HEK293T (cell line): ENCODE measurements around the gene LOXL3.

ENCODE experiments used
- CTCF ChIA-PET: fragments of 350-600 bp; formaldehyde crosslinking; extraction: SDS; loops from one replicate; lab custom pipeline; 2021; ENCODE audit warnings: antibody characterized with exemption, inconsistent platforms; lab: Yijun Ruan, JAX
- POLR2A ChIA-PET: fragments of 350-600 bp; formaldehyde crosslinking; extraction: SDS; loops from one replicate; lab custom pipeline; 2020; ENCODE audit warnings: antibody characterized with exemption, inconsistent platforms; lab: Yijun Ruan, JAX
- DNase-seq: peaks from one replicate; pipeline ENCODE4 v3.0.0; 2012; ENCODE audit warnings: mixed read lengths; ENCODE audit errors: extremely low spot score
- ARNT ChIP-seq: fragments of 450-650 bp; IDR thresholded peaks from 2 replicates; pipeline ENCODE4 v1.6.1; 2017; ENCODE audit warnings: mild to moderate bottlenecking
- BHLHE40 ChIP-seq: fragments of 450-650 bp; IDR thresholded peaks from 2 replicates; pipeline ENCODE4 v1.6.1; 2016; ENCODE audit warnings: mild to moderate bottlenecking, moderate library complexity, borderline replicate concordance
- CTBP1 ChIP-seq: fragments of 450-650 bp; IDR thresholded peaks from 2 replicates; pipeline ENCODE4 v1.6.1; 2016; ENCODE audit warnings: borderline replicate concordance
- ELF4 ChIP-seq: fragments of 450-650 bp; IDR thresholded peaks from 2 replicates; pipeline ENCODE4 v1.6.1; 2017; ENCODE audit warnings: antibody characterized with exemption
- FOXA1 ChIP-seq: fragments of 450-650 bp; IDR thresholded peaks from 2 replicates; pipeline ENCODE4 v1.6.1; 2016; ENCODE audit warnings: mild to moderate bottlenecking
- FOXK2 ChIP-seq: fragments of 450-650 bp; IDR thresholded peaks from 2 replicates; pipeline ENCODE4 v1.6.1; 2016; ENCODE audit warnings: mild to moderate bottlenecking
- FOXM1 ChIP-seq: fragments of 450-650 bp; IDR thresholded peaks from 2 replicates; pipeline ENCODE4 v1.6.1; 2017; ENCODE audit warnings: mild to moderate bottlenecking, borderline replicate concordance
- HDGF ChIP-seq: fragments of 450-650 bp; IDR thresholded peaks from 2 replicates; pipeline ENCODE4 v1.6.1; 2017; ENCODE audit warnings: antibody characterized with exemption, borderline replicate concordance
- L3MBTL2 ChIP-seq: fragments of 450-650 bp; conservative IDR thresholded peaks from 2 replicates; pipeline ENCODE4 v1.6.1; 2016; ENCODE audit warnings: mild to moderate bottlenecking
- LEF1 ChIP-seq: fragments of 450-650 bp; IDR thresholded peaks from 2 replicates; pipeline ENCODE4 v1.6.1; 2017; ENCODE audit warnings: mild to moderate bottlenecking, borderline replicate concordance
- NFRKB ChIP-seq: fragments of 450-650 bp; IDR thresholded peaks from 2 replicates; pipeline ENCODE4 v1.6.1; 2016; ENCODE audit warnings: mild to moderate bottlenecking, moderate library complexity
- SP1 ChIP-seq: fragments of 450-650 bp; IDR thresholded peaks from 2 replicates; pipeline ENCODE4 v1.6.1; 2017
- SUZ12 ChIP-seq: fragments of 450-650 bp; IDR thresholded peaks from 2 replicates; pipeline ENCODE4 v1.6.1; 2016; ENCODE audit warnings: mild to moderate bottlenecking
- TARDBP ChIP-seq: fragments of 450-650 bp; IDR thresholded peaks from 2 replicates; pipeline ENCODE4 v1.6.1; 2016
- ZNF384 ChIP-seq: fragments of 450-650 bp; IDR thresholded peaks from 2 replicates; pipeline ENCODE4 v1.6.1; 2016
- TF ChIP-seq, protein P1 (sequence below): fragments of 450-650 bp; IDR thresholded peaks from 2 replicates; pipeline ENCODE4 v1.6.1; 2016

The LOXL3 gene

GRCh38 chr2:74569686-74570085 is 15.9 kb upstream of the LOXL3 start:
- ChIA-PET CTCF (no interaction called here), POLR2A (no interaction called here)
- no peak for DNase-seq
- TF ChIP-seq BHLHE40: no peak
- no peak for TF ChIP-seq SP1
- no peak for TF ChIP-seq ZNF384
- TF ChIP-seq, protein P1, sequence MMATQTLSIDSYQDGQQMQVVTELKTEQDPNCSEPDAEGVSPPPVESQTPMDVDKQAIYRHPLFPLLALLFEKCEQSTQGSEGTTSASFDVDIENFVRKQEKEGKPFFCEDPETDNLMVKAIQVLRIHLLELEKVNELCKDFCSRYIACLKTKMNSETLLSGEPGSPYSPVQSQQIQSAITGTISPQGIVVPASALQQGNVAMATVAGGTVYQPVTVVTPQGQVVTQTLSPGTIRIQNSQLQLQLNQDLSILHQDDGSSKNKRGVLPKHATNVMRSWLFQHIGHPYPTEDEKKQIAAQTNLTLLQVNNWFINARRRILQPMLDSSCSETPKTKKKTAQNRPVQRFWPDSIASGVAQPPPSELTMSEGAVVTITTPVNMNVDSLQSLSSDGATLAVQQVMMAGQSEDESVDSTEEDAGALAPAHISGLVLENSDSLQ: no peak
- TF ChIP-seq L3MBTL2: no peak
- TF ChIP-seq SUZ12: no peak
- no peak for TF ChIP-seq FOXK2
- no peak for TF ChIP-seq HDGF
- no peak for TF ChIP-seq FOXA1
- TF ChIP-seq TARDBP: no peak
- TF ChIP-seq FOXM1: no peak
- no peak for TF ChIP-seq LEF1
- no peak for TF ChIP-seq CTBP1
- TF ChIP-seq ARNT: no peak
- TF ChIP-seq NFRKB: no peak

- CTCF ChIA-PET: interaction anchor here (0.8 kb wide), 1 partner anchor 20 kb away, joined by 3 read pairs; no protein-coding TSS in a partner anchor
- no peak for DNase-seq
- TF ChIP-seq ELF4 (no peak), TARDBP (no peak), FOXA1 (no peak)
- POLR2A ChIA-PET: interaction anchor here (0.9 kb wide), 1 partner anchor 10 kb away, joined by 3 read pairs; no protein-coding TSS in a partner anchor
These were observed 14.1 kb upstream of the LOXL3 start for GRCh38 chr2:74567881-74568280.

DNA sequence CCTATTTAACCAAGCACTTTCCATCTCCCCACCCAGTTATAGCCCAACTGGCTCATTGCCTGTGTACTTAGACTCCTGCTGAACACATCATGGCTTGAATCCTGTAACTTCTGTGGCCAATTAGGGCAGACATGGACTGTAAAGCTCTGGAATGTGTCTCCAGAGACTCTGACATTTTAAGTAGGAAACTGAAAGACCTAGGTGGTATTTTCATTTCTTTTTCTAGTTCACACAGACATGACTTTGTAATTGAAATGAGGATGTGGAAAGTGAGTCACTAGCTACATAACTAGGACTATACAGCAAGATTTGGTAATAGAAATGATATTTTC is 13.0 kb upstream of the LOXL3 start:
- ChIA-PET POLR2A (no interaction called here), CTCF (no interaction called here)
- TF ChIP-seq CTBP1: no peak
- TF ChIP-seq FOXA1: no peak
- TF ChIP-seq FOXM1: no peak
- no peak for TF ChIP-seq L3MBTL2
- TF ChIP-seq SP1: no peak
- no peak for TF ChIP-seq SUZ12
- no peak for TF ChIP-seq NFRKB
- TF ChIP-seq ELF4: no peak
- no peak for TF ChIP-seq FOXK2
- no peak for TF ChIP-seq HDGF
- TF ChIP-seq, protein P1: no peak
- no peak for TF ChIP-seq ZNF384
- no peak for TF ChIP-seq TARDBP
- no peak for TF ChIP-seq BHLHE40
- TF ChIP-seq LEF1: no peak
- TF ChIP-seq ARNT: no peak
- DNase-seq: no peak

- ChIA-PET POLR2A (no interaction called here), CTCF (interaction anchor here (0.7 kb wide), 1 partner anchor 312 kb away, joined by 3 read pairs; no protein-coding TSS in a partner anchor)
- TF ChIP-seq, protein P1: no peak
- TF ChIP-seq L3MBTL2: no peak
- TF ChIP-seq FOXK2: no peak
- no peak for TF ChIP-seq NFRKB
- TF ChIP-seq ARNT: no peak
- no peak for TF ChIP-seq LEF1
- TF ChIP-seq ZNF384: no peak
- no peak for TF ChIP-seq FOXM1
- no peak for TF ChIP-seq CTBP1
- no peak for TF ChIP-seq FOXA1
- TF ChIP-seq ELF4: no peak
- no peak for TF ChIP-seq TARDBP
- DNase-seq: no peak
These were observed 12.5 kb upstream of the LOXL3 start for GRCh38 chr2:74566076-74566753.

- CTCF ChIA-PET: no interaction called here
- POLR2A ChIA-PET: no interaction called here
- DNase-seq: no peak
- TF ChIP-seq FOXK2: no peak
- TF ChIP-seq ZNF384: no peak
- no peak for TF ChIP-seq CTBP1
- TF ChIP-seq TARDBP: no peak
- no peak for TF ChIP-seq BHLHE40
- no peak for TF ChIP-seq LEF1
- TF ChIP-seq, protein P1: no peak
- no peak for TF ChIP-seq NFRKB
- no peak for TF ChIP-seq FOXA1
- TF ChIP-seq L3MBTL2: no peak
- no peak for TF ChIP-seq HDGF
- no peak for TF ChIP-seq ARNT
These were observed 10.5 kb upstream of the LOXL3 start for GRCh38 chr2:74564222-74564621.
